GM23248 (cell line): ENCODE measurements around the gene SCAMP2.

Experiments used
- EZH2 ChIP-seq: fragments of 200-600 bp; sonication (generic); IDR thresholded peaks from 2 replicates; pipeline ENCODE4 v1.6.1; 2018; ENCODE audit warnings: antibody characterized with exemption, mild to moderate bottlenecking; ENCODE audit not compliant: insufficient read depth, poor library complexity, severe bottlenecking
- EZH2phosphoT487 ChIP-seq: fragments of 200-600 bp; sonication (generic); IDR thresholded peaks from 2 replicates; pipeline ENCODE4 v1.6.1; 2018; ENCODE audit warnings: antibody characterized with exemption, moderate library complexity, mild to moderate bottlenecking, low read depth; ENCODE audit not compliant: insufficient read depth

DNA sequence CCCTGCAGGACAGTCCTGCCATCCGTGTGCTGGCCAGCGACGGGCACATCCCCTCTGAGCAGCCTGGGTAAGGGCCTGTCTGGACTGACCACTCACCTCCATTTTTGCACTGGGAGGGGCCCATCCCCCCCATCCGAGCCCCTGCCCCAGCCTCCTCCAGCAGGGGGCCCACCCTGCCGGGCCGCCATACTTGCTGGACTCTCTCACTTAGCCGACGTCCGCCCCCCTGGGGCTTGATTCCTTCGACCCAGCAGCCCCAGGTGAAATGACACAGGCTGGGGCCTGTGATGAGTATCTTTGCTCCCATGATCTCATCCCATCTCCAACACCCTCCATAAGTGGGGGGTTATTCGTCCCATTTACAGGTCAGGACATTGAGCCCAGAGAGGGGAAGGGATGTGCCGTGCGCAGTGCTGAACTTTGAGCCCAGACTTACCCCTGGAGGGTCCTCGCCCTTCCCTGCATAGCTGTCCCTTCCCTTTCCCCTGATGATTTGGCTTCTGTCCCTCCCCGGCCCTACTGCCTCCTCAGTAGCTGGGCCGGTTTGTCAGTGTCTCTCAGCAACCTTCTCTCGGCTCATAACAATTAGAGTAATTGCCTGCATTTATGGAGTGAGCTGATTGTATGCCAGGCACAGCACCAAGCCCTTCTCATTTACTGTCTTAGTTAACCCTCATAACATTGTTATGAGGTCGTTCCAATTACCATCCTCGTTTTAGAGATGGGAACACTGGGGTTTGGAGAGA, 56.4 kb downstream of the SCAMP2 start:
- TF ChIP-seq EZH2 (no peak), EZH2phosphoT487 (no peak)
